ENCODE measurements around the gene OR3A1.
"Not testable (repeated sequence)": the region's sequence is repeated elsewhere in the genome, so short reads cannot be mapped to it uniquely, and the experiment has no call there.

DNA sequence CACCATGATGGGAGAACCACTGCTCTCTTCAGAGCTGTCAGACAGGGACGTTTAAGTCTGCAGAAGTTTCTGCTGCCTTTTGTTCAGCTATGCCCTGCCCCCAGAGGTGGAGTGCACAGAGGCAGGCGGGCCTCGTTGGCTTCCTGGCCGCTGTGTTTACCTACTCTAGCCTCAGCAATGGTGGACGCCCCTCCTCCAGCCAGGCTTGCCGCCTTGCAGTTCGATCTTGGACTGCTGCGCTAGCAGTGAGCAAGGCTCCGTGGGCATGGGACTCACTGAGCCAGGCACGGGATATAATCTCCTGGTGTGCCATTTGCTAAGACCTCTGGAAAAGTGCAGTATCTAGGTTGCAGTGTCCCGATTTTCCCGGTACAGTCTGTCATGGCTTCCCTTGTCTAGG is 44.6 kb upstream of the OR3A1 start:
- TF ChIP-seq POLR2AphosphoS5 (IDR thresholded peaks at IDR 0.05) = not testable (repeated sequence)
- TF ChIP-seq, protein P1, sequence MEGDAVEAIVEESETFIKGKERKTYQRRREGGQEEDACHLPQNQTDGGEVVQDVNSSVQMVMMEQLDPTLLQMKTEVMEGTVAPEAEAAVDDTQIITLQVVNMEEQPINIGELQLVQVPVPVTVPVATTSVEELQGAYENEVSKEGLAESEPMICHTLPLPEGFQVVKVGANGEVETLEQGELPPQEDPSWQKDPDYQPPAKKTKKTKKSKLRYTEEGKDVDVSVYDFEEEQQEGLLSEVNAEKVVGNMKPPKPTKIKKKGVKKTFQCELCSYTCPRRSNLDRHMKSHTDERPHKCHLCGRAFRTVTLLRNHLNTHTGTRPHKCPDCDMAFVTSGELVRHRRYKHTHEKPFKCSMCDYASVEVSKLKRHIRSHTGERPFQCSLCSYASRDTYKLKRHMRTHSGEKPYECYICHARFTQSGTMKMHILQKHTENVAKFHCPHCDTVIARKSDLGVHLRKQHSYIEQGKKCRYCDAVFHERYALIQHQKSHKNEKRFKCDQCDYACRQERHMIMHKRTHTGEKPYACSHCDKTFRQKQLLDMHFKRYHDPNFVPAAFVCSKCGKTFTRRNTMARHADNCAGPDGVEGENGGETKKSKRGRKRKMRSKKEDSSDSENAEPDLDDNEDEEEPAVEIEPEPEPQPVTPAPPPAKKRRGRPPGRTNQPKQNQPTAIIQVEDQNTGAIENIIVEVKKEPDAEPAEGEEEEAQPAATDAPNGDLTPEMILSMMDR (IDR thresholded peaks at IDR 0.05) = not testable (repeated sequence)
